K562 (cell line): ENCODE measurements around the gene C11orf86. TPM values are rescaled to one million over a fixed set of nuclear protein-coding genes. Genes with fewer than 3 reads are reported as not detected.

Experiments
- ATAC-seq: fragments of 200-7000 bp; cut with Tn5 transposase; 3 replicates; pipeline ENCODE4 v1.9.1; 2020; ENCODE audit warnings: moderate library complexity
- BruUV-seq: library from RNA; stranded (reverse); fragments of 400-500 nt; replicated peaks from 2 replicates; lab custom pipeline; 2021; lab: Mats Ljungman, UMichigan
- CTCF ChIA-PET: fragments of 300-600 bp; formaldehyde crosslinking; extraction: SDS; loops from one replicate; lab custom pipeline; 2021; ENCODE audit warnings: low intra/inter-chr PET ratio; lab: Yijun Ruan, JAX
- POLR2A ChIA-PET: fragments of 300-600, 350-650 bp; sonication (Branson Sonifier 250); formaldehyde crosslinking; extraction: SDS; loops from one replicate; lab custom pipeline; 2021; ENCODE audit warnings: antibody characterized with exemption, inconsistent platforms; lab: Yijun Ruan, JAX
- DNase-seq, 4 experiments: peaks; one replicate each; pipeline versions ENCODE4 v3.0.0 to v3.0.0-alpha.2; 2011 to 2018; ENCODE audit warnings: low spot score in 3 of 4, mixed read lengths in 3 of 4; ENCODE audit errors: extremely low read depth in 1 of 4
- FAIRE-seq: peaks from 2 replicates; lab custom pipeline; 2011; peaks lifted over from hg19 to GRCh38; lab: Jason Lieb, UNC
- H2AFZ ChIP-seq: 2 replicates; pipeline ENCODE4 v1.6.0; 2011; ENCODE audit warnings: low read depth, low read length, control low read depth, inconsistent platforms
- H3K27ac ChIP-seq: fragments of 200-600 bp; 3 replicates; pipeline ENCODE4 v1.8.0; 2011; ENCODE audit warnings: low read depth, mild to moderate bottlenecking, control low read depth, inconsistent platforms, low read length, moderate library complexity, mixed read lengths; ENCODE audit errors: extremely low read depth
- H3K27me3 ChIP-seq, 2 experiments: fragments of 300-600 bp in 1 of 2; 2 replicates in 1 of 2; 3 replicates in 1 of 2; pipeline versions ENCODE4 v1.6.0 to v1.8.0; 2011; ENCODE audit warnings: inconsistent platforms in 2 of 2, low read length in 2 of 2, mild to moderate bottlenecking in 1 of 2, mixed read lengths in 1 of 2, moderate library complexity in 1 of 2; ENCODE audit not compliant: control insufficient read depth in 2 of 2, insufficient read depth in 2 of 2
- H3K36me3 ChIP-seq: fragments of 300-600 bp; 3 replicates; pipeline ENCODE4 v1.8.0; 2011; ENCODE audit warnings: mild to moderate bottlenecking, low read length, inconsistent platforms; ENCODE audit not compliant: control insufficient read depth, insufficient read depth
- H3K4me1 ChIP-seq, 2 experiments: fragments of 200-600 bp in 1 of 2; replicated peaks in 1 of 2; 2 replicates in 1 of 2; 3 replicates in 1 of 2; pipeline versions ENCODE4 v1.5.1 to v1.8.0; 2011; ENCODE audit warnings: inconsistent platforms in 2 of 2, low read length in 2 of 2, mild to moderate bottlenecking in 1 of 2, mixed read lengths in 1 of 2, moderate library complexity in 1 of 2; ENCODE audit not compliant: control insufficient read depth in 2 of 2, insufficient read depth in 2 of 2
- H3K4me2 ChIP-seq: 2 replicates; pipeline ENCODE4 v1.6.1; 2011; ENCODE audit warnings: low read length, control low read depth, inconsistent platforms, mixed read lengths; ENCODE audit not compliant: insufficient read depth
- H3K4me3 ChIP-seq: fragments of 200-600 bp; sonication (generic), shearing (Covaris generic); 2 replicates; pipeline ENCODE4 v1.5.1; 2016; ENCODE audit warnings: control low read depth, inconsistent platforms
- H3K79me2 ChIP-seq: fragments of 200-600 bp; 3 replicates; pipeline ENCODE4 v1.8.0; 2011; ENCODE audit warnings: low read length, inconsistent platforms; ENCODE audit not compliant: control insufficient read depth, insufficient read depth
- H3K9ac ChIP-seq, 2 experiments: 2 replicates each; pipeline versions ENCODE4 v1.6.0 to v1.6.1; 2011; ENCODE audit warnings: low read depth in 2 of 2, low read length in 2 of 2, control low read depth in 1 of 2, inconsistent platforms in 1 of 2, mild to moderate bottlenecking in 1 of 2, mixed read lengths in 1 of 2; ENCODE audit not compliant: insufficient read depth in 1 of 2
- H3K9me1 ChIP-seq: one replicate; pipeline ENCODE4 v1.6.0; 2011; ENCODE audit warnings: inconsistent platforms, mild to moderate bottlenecking, low read length, moderate library complexity; ENCODE audit not compliant: control insufficient read depth, insufficient read depth
- H3K9me3 ChIP-seq: replicated peaks from 2 replicates; pipeline ENCODE4 v1.5.1; 2011; ENCODE audit warnings: low read depth, low read length, inconsistent platforms; ENCODE audit not compliant: control insufficient read depth, insufficient read depth
- H4K20me1 ChIP-seq: replicated peaks from 2 replicates; pipeline ENCODE4 v1.6.1; 2011; ENCODE audit warnings: low read length, inconsistent platforms, mixed read lengths; ENCODE audit not compliant: control insufficient read depth, insufficient read depth
- FOXM1 ChIP-seq, 2 experiments: fragments of 450-650 bp in 1 of 2; sonication (generic) in 1 of 2; formaldehyde crosslinking in 1 of 2; IDR thresholded peaks; 2 replicates each; pipeline versions ENCODE4 v1.6.1 to v1.9.0; 2017 to 2022; ENCODE audit warnings: low read depth in 2 of 2, mild to moderate bottlenecking in 2 of 2, missing genetic modification reagents in 1 of 2, moderate library complexity in 1 of 2
- HDAC6 ChIP-seq: IDR thresholded peaks from 2 replicates; pipeline ENCODE4 v1.6.1; 2012; ENCODE audit warnings: low read depth, mild to moderate bottlenecking, control low read depth, inconsistent platforms, low read length, moderate library complexity
- MLLT1 ChIP-seq, 2 experiments: fragments of 450-650 bp; IDR thresholded peaks; 2 replicates each; pipeline ENCODE4 v1.6.1; 2016
- NR3C1 ChIP-seq: sonication (generic); formaldehyde crosslinking; IDR thresholded peaks from 2 replicates; pipeline ENCODE4 v1.8.1; 2022; ENCODE audit warnings: missing genetic modification reagents
- PHTF2 ChIP-seq: fragments of 250-450 bp; sonication (Bioruptor Pico); IDR thresholded peaks from 2 replicates; pipeline ENCODE4 v1.5.0; 2021; ENCODE audit warnings: mild to moderate bottlenecking
- PYGO2 ChIP-seq: fragments of 450-650 bp; IDR thresholded peaks from 2 replicates; pipeline ENCODE4 v1.6.1; 2016; ENCODE audit warnings: mild to moderate bottlenecking, missing genetic modification characterization, moderate library complexity, missing compliant biosample characterization
- STAT6 ChIP-seq: sonication (generic); formaldehyde crosslinking; IDR thresholded peaks from 2 replicates; pipeline ENCODE4 v1.8.1; 2023; ENCODE audit warnings: mild to moderate bottlenecking, missing genetic modification reagents
- THAP7 ChIP-seq: fragments of 250-450 bp; sonication (Bioruptor Pico); IDR thresholded peaks from 2 replicates; pipeline ENCODE4 v1.5.0; 2021
- ZBTB11 ChIP-seq, 3 experiments: fragments of 200-800 bp in 1 of 3; fragments of 250-450 bp in 1 of 3; fragments of 450-650 bp in 1 of 3; sonication (Bioruptor Pico) in 1 of 3; sonication (Bioruptor generic) in 1 of 3; formaldehyde crosslinking in 1 of 3; IDR thresholded peaks; 2 replicates each; pipeline versions ENCODE4 v1.6.1 to v1.8.0; 2016 to 2022; ENCODE audit warnings: mild to moderate bottlenecking in 2 of 3, missing genetic modification characterization in 2 of 3, missing compliant biosample characterization in 1 of 3, moderate library complexity in 1 of 3
- ZNF175 ChIP-seq: fragments of 200-800 bp; sonication (Bioruptor generic); IDR thresholded peaks from 2 replicates; pipeline ENCODE4 v1.6.1; 2016; ENCODE audit warnings: low read depth, mild to moderate bottlenecking, missing genetic modification characterization, missing compliant biosample characterization
- WGBS: fragments of 100-300 bp; shearing (Covaris generic); methylation state at CpG from one replicate; pipeline ENCODE4 v1.1.6; 2016; ENCODE audit warnings: low coverage, mixed read lengths; ENCODE audit not compliant: insufficient coverage; ENCODE audit errors: missing lambda C conversion rate; 5-methylcytosine and 5-hydroxymethylcytosine counted together
- in situ Hi-C: fragments of 300-500 bp; cut with MboI; formaldehyde crosslinking; loops from 4 replicates; pipeline ENCODE4 v1.15.0; 2018; ENCODE audit warnings: inconsistent platforms, mixed read lengths
- intact Hi-C: fragments of 100-400 bp; cut with micrococcal nuclease; formaldehyde crosslinking; loops from 2 replicates; pipeline ENCODE4 v1.14.2; 2022
- polyA plus RNA-seq, 8 experiments: library from polyadenylated mRNA; depleted of rRNA in 4 of 8; stranded (reverse) in 5 of 8; unstranded in 3 of 8; fragments of >200 nt; fragmentation: Nextera tagmentation in 2 of 8; fragmentation: Illumina TruSeq in 1 of 8; extraction: Ambion mirVana in 2 of 8; extraction: Trizol in 1 of 8; gene quantifications; 2 replicates each; pipeline versions ENCODE4 v1.2.1 to v1.2.3, GENCODE V29; 2011 to 2014; ENCODE audit warnings: inconsistent platforms in 1 of 8, missing spikeins in 1 of 8
- total RNA-seq, 7 experiments: library from RNA; depleted of rRNA in 6 of 7; stranded (reverse); fragments of >200 nt in 6 of 7; fragmentation: Illumina TruSeq in 2 of 7; extraction: Trizol in 2 of 7; gene quantifications; 2 replicates each; pipeline versions ENCODE4 v1.2.1 to v1.2.3, GENCODE V29; 2011 to 2021; ENCODE audit warnings: low replicate concordance in 1 of 7

C11orf86 gene
- total and polyA plus RNA-seq, 9 of the 15 experiments (the other 6 are each of a cell fraction or from before 2014, with no cell fraction given): not detected

- TF ChIP-seq NR3C1 (CRISPR knock-in tag) (no peak), ZNF175 (CRISPR knock-in tag) (no peak), MLLT1 (IDR thresholded peaks at IDR 0.05) (no peak), FOXM1 (IDR thresholded peaks at IDR 0.05; ENCODE audit: low read depth) (no peak), FOXM1 (CRISPR knock-in tag; IDR thresholded peaks at IDR 0.05; ENCODE audit: low read depth) (no peak), PYGO2 (no peak), PHTF2 (CRISPR knock-in tag) (no peak)
Observed at GRCh38 chr11:66957971-66958231, 17.2 kb upstream of the C11orf86 start (continued).

GRCh38 chr11:66958232-66958955 lies 16.7 kb upstream of the C11orf86 start, which contains the start of gene PC:
TSS of gene PC (minus strand) at chr11:66958383. CDS start at chr11:66872159, 86,224 bp downstream.
- peak within 1 kb of the TSS; percentile 71 for H3K27ac ChIP-seq
- under 1% methylated on average over 62 of the region's 74 CpGs for WGBS
- no TSS peak for BruUV-seq
- peak within 1 kb of the TSS; percentile 62 to 93 for H3K9ac ChIP-seq
- H3K9me3 ChIP-seq: no peaks in the 10 kb centered on the region
- peak; percentile 98 for ATAC-seq
- H3K4me3 ChIP-seq: peak within 1 kb of the TSS; percentile 81
- no peaks in the 10 kb centered on the region; the same call in 1 of the 2 replicates for H4K20me1 ChIP-seq
- CTCF ChIA-PET: no interaction called here
- peaks cover 8% of the 10 kb centered on the region; the same call in 2 of the 3 replicates for H3K36me3 ChIP-seq
- peak within 1 kb of the TSS; percentile 91 for H3K4me2 ChIP-seq
- POLR2A ChIA-PET: interaction anchor here (0.5 to 1.8 kb wide), 9 partner anchors 8 to 627 kb away, joined by 3 to 9 read pairs (median 3); no protein-coding TSS in a partner anchor
- peak; percentile 97 for FAIRE-seq
- DNase-seq: peak; percentile 98 to 100 (median 98)
- in situ Hi-C loops (no loop called here), intact Hi-C loops (loop anchor here (5.0 kb wide), 1 partner anchor 66 kb away; no protein-coding TSS in a partner anchor)
- H3K79me2 ChIP-seq: peaks cover 3% of the 10 kb centered on the region; the same call in 1 of the 3 replicates
- peaks cover 9 to 19% of the 10 kb centered on the region in 2 experiments for H3K4me1 ChIP-seq
- H3K9me1 ChIP-seq: no peaks in the 10 kb centered on the region
- H2AFZ ChIP-seq: peak within 1 kb of the TSS; percentile 98
- no peaks in the 10 kb centered on the region for H3K27me3 ChIP-seq
- TF ChIP-seq THAP7 (CRISPR knock-in tag) (no peak), STAT6 (CRISPR knock-in tag) (0 out of 2 replicates have a peak, but pooled peaks have one; percentile 63), HDAC6 (no peak), ZBTB11 (CRISPR knock-in tag; IDR thresholded peaks at IDR 0.05) (peak in 1 of 3 experiments; percentile 51; a peak in 2 of 6 replicates)
